Osteoblast (primary cell): ENCODE results near the gene ABCC1. TPM values are rescaled to one million over a fixed set of nuclear protein-coding genes. Genes with fewer than 3 reads are reported as not detected.

Experiments
- DNase-seq: peaks from one replicate; pipeline ENCODE4 v3.0.0; 2011; ENCODE audit warnings: low spot score, mixed read lengths; ENCODE audit not compliant: insufficient read length; ENCODE audit errors: missing footprints
- H2AFZ ChIP-seq: 2 replicates; pipeline ENCODE4 v1.6.0; 2011; ENCODE audit warnings: mild to moderate bottlenecking, low read length
- H3K27ac ChIP-seq: 2 replicates; pipeline ENCODE4 v1.5.1; 2011; ENCODE audit warnings: mild to moderate bottlenecking, low read depth, low read length, moderate library complexity
- H3K27me3 ChIP-seq: 2 replicates; pipeline ENCODE4 v1.6.0; 2012; ENCODE audit warnings: mild to moderate bottlenecking, control low read depth, inconsistent platforms, low read length, moderate library complexity; ENCODE audit not compliant: insufficient read depth
- H3K36me3 ChIP-seq: 2 replicates; pipeline ENCODE4 v1.5.1; 2011; ENCODE audit warnings: mild to moderate bottlenecking, low read length, control low read depth, moderate library complexity; ENCODE audit not compliant: insufficient read depth
- H3K4me1 ChIP-seq: 2 replicates; pipeline ENCODE4 v1.5.1; 2011; ENCODE audit warnings: mild to moderate bottlenecking, low read length, control low read depth, moderate library complexity; ENCODE audit not compliant: insufficient read depth
- H3K4me2 ChIP-seq: 2 replicates; pipeline ENCODE4 v1.6.0; 2011; ENCODE audit warnings: mild to moderate bottlenecking, low read length; ENCODE audit not compliant: insufficient read depth
- H3K4me3 ChIP-seq: fragments of 200-600 bp; sonication (generic); 3 replicates; pipeline ENCODE4 v1.5.1; 2012; ENCODE audit warnings: mild to moderate bottlenecking, low read length, inconsistent platforms; ENCODE audit not compliant: insufficient read depth
- H3K79me2 ChIP-seq: 2 replicates; pipeline ENCODE4 v1.6.0; 2012; ENCODE audit warnings: mild to moderate bottlenecking, low read length, control low read depth, inconsistent platforms; ENCODE audit not compliant: insufficient read depth
- H3K9me3 ChIP-seq: 2 replicates; pipeline ENCODE4 v1.5.1; 2011; ENCODE audit warnings: low read depth, low read length, control low read depth
- H4K20me1 ChIP-seq: 2 replicates; pipeline ENCODE4 v1.6.0; 2012; ENCODE audit warnings: mild to moderate bottlenecking, low read length, control low read depth; ENCODE audit not compliant: insufficient read depth
- CTCF ChIP-seq: IDR thresholded peaks from 2 replicates; pipeline ENCODE4 v1.5.1; 2011; ENCODE audit warnings: mild to moderate bottlenecking, low read depth, low read length, moderate library complexity; ENCODE audit errors: extremely low read depth
- total RNA-seq: library from RNA; depleted of rRNA; stranded (reverse); fragments of >200 nt; gene quantifications from 2 replicates; pipeline ENCODE4 v1.2.3, GENCODE V29; 2012

ABCC1 gene
- total RNA-seq, 1 donor: 33.7 TPM

- Histone ChIP-seq H3K36me3 (no peaks in the 10 kb centered on the region), H3K4me3 (no peak overlapping the region), H4K20me1 (no peaks in the 10 kb centered on the region), H3K27me3 (no peaks in the 10 kb centered on the region), H3K79me2 (no peaks in the 10 kb centered on the region), H3K27ac (no peak overlapping the region), H3K4me1 (no peaks in the 10 kb centered on the region), H2AFZ (no peak overlapping the region), H3K9me3 (peaks cover 9% of the 10 kb centered on the region), H3K4me2 (no peak overlapping the region)
- DNase-seq: no peak
- no peak for TF ChIP-seq CTCF
Measured at GRCh38 chr16:16157166-16157565, 207.8 kb downstream of the ABCC1 start.

GRCh38 chr16:16158082-16158658 lies 208.8 kb downstream of the ABCC1 start:
- no peak overlapping the region for H3K4me3 ChIP-seq
- TF ChIP-seq CTCF: no peak
- H3K79me2 ChIP-seq: no peaks in the 10 kb centered on the region

DNA sequence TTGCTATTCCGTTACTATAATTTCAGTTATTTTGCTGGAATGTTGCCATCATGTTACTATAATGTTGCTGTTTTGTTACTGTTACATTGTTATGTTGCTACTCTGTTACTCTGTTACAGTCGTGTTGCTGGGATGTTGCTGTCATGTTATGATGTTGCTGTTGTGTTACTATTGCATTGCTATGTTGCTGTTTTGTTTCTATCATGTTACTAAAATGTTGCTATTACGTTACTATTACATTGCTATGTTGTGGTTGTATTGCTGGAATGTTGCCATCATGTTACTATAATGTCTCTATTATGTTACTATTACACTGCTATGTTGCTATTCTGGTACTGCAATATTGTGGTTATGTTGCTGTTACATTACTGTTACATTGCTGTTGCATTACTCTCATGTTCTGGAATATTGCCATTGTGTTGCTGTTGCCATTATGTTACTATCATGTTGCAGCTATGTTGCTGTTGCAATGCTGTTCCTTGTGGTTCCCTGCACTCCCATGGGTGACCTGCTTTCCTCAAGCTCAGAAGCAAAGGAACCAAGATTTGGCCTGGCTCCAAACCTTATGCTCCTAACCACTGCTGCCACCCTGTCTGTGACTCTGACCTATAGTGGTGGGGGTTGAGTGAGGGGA lies 209.4 kb downstream of the ABCC1 start:
- Histone ChIP-seq H3K4me3 (no peak overlapping the region), H3K79me2 (no peaks in the 10 kb centered on the region), H3K4me1 (no peaks in the 10 kb centered on the region), H3K27ac (no peak overlapping the region), H4K20me1 (no peaks in the 10 kb centered on the region), H3K9me3 (peaks cover 9% of the 10 kb centered on the region), H3K4me2 (no peak overlapping the region), H3K27me3 (peaks cover 6% of the 10 kb centered on the region), H3K36me3 (no peaks in the 10 kb centered on the region), H2AFZ (no peak overlapping the region)
- TF ChIP-seq CTCF: no peak
- DNase-seq: no peak

More at GRCh38 chr16:16158082-16158658, 208.8 kb downstream of the ABCC1 start:
- no peak for DNase-seq
- Histone ChIP-seq H3K36me3 (no peaks in the 10 kb centered on the region), H3K9me3 (peaks cover 9% of the 10 kb centered on the region), H3K4me1 (no peaks in the 10 kb centered on the region), H3K27me3 (peaks cover 1% of the 10 kb centered on the region), H3K4me2 (no peak overlapping the region), H4K20me1 (no peaks in the 10 kb centered on the region), H2AFZ (no peak overlapping the region), H3K27ac (no peak overlapping the region)

DNA sequence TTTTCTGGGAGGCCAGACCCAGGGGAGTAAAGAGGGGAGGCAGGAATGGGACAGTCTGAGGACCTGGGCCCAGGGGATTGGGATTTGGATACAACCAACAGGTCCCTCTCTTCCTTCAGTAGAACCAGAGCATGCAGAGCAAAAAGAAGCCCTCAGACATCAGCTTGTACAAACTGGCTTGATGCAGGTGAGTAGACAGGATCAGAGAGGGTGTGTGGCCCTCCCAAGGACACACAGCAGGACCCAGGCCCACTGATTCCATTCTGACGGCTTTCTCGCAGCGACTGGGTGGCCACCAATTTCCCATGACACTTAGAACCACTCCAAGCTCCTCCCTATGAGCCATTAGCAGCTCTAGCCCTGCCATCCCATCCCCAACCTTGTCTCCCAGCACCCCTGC lies 210.2 kb downstream of the ABCC1 start:
- no peak for TF ChIP-seq CTCF
- H3K36me3 ChIP-seq: no peaks in the 10 kb centered on the region
- peaks cover 9% of the 10 kb centered on the region for H3K9me3 ChIP-seq

More for the DNA sequence above, 210.2 kb downstream of the ABCC1 start:
- no peak overlapping the region for H3K4me2 ChIP-seq
- peaks cover 6% of the 10 kb centered on the region for H3K27me3 ChIP-seq
- H2AFZ ChIP-seq: no peak overlapping the region
- no peaks in the 10 kb centered on the region for H3K4me1 ChIP-seq
- no peaks in the 10 kb centered on the region for H3K79me2 ChIP-seq
- H3K4me3 ChIP-seq: no peak overlapping the region
- no peak for DNase-seq
- no peak overlapping the region for H3K27ac ChIP-seq
- H4K20me1 ChIP-seq: no peaks in the 10 kb centered on the region
